Fibroblast of the aortic adventitia (primary cell): Measurements from ENCODE around the gene FIBP. TPM values are rescaled to one million over a fixed set of nuclear protein-coding genes. Genes with fewer than 3 reads are reported as not detected.

ENCODE experiments used
- DNase-seq: peaks from one replicate; pipeline ENCODE4 v3.0.0-alpha.2; 2010; ENCODE audit warnings: low read depth
- H3K4me3 ChIP-seq: 2 replicates; pipeline ENCODE4 v1.5.1; 2011; ENCODE audit warnings: low read depth, mild to moderate bottlenecking, control low read depth, low read length, moderate library complexity
- CTCF ChIP-seq: IDR thresholded peaks from 2 replicates; pipeline ENCODE4 v1.5.1; 2011; ENCODE audit warnings: mild to moderate bottlenecking, low read length, control low read depth, inconsistent platforms; ENCODE audit not compliant: insufficient read depth
- total RNA-seq: library from RNA; depleted of rRNA; stranded (reverse); fragments of >200 nt; gene quantifications from 2 replicates; pipeline ENCODE4 v1.2.3, GENCODE V29; 2012; ENCODE audit warnings: low replicate concordance

Gene FIBP
- total RNA-seq, 1 donor = 157 TPM

GRCh38 chr11:65879617-65880016 lies 8.7 kb downstream of the FIBP start, which contains the start of gene CTSW:
Gene CTSW (plus strand): TSS chr11:65879837. CDS start chr11:65879855, 18 bp downstream.
- DNase-seq = no peak
- H3K4me3 ChIP-seq = no peak within 1 kb of the TSS
- TF ChIP-seq CTCF = no peak

GRCh38 chr11:65873318-65874156 lies 14.7 kb downstream of the FIBP start:
- H3K4me3 ChIP-seq = peak overlapping the region; percentile 67
- TF ChIP-seq CTCF = no peak
- DNase-seq = peak; percentile 91

DNA sequence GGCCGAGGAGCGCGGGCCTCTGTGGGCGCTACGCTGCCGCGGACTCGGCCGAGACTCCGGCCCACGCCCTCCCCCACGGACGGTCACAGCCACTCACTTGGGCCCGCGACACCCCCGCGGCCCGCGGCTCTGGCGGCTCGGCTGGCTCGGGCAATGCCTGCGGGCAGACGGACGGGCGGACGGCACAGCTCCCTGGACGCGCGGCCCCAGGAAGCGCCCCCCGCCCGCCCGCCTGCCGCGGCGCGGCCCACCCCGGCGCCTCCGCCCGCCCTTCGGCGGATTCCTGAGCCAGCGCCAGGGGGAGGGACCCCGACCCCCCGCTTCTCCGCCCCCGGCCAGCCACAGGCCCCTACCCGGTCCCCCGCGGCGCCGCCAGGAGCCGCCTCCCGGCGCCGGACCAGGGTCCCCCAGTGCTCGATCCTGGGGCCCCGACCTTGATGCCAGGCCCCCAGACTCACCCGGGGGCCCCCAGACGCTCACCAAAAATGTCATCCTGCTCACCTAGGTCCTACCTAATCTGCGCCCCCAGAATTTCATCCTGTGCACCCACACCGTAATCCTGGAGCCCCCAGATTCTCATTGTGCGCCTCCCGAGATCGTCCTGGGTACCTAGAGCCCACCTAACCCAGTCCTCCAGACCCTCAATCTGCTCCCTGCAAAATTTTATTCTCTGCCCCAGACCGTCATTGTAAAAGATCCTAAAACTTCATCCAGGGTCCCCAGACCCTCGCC lies 15.5 kb downstream of the FIBP start, which contains the start of gene EFEMP2:
EFEMP2 (minus strand) TSS at position 215 of the 732 bp plus-strand sequence. CDS start 446 bp downstream, outside the sequence.
- no peak for TF ChIP-seq CTCF
- DNase-seq = no peak
- H3K4me3 ChIP-seq = peak within 1 kb of the TSS; percentile 67

DNA sequence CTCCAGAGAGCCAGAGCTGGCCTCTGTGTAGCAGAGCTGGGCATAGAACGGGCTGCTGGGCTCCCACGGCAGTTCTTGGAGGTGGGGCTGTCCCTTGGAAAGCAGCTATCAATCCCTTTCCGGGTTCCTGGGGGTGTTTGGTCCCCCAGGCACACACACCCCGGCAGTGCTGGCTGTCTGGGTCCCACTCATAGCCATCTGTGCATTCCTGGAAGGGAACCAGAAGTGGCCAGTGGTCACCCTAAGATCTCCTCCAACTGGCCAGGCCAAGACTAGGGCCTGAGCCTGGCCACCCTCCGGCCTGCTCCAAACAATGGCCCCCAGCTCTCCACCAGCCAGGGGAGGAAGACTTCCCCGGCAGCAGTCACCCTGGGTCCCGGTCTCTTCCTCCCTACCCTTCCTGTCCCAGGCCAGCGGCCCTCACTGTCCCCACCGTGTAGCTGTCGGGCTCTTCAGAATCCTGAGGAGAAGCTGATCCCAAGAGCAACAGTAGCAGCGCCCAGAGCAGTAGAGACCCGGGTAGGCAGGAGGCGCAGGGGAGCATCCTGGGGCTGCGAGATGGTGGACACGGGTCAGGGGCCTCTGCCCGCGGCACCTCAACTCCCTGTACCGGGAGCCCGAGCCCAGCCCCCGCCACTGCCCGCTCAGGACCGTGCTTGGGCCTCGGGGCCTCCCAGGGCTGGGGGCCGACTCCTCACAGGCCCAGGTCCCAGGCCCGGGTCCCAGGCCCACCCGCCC lies 16.3 kb downstream of the FIBP start:
- no peak for DNase-seq
- H3K4me3 ChIP-seq = peak overlapping the region; percentile 67
- TF ChIP-seq CTCF = peak; percentile 43

GRCh38 chr11:65870706-65871681 lies 17.3 kb downstream of the FIBP start:
- H3K4me3 ChIP-seq = peak overlapping the region; percentile 67
- no peak for TF ChIP-seq CTCF
- DNase-seq = no peak
